Hepatocyte (in vitro differentiated cells): ENCODE measurements around the gene EGLN2.

Experiments
- CTCF ChIP-seq: fragments of 200-600 bp; sonication (generic); IDR thresholded peaks from 2 replicates; pipeline ENCODE4 v1.5.1; 2016; ENCODE audit warnings: antibody characterized with exemption, mild to moderate bottlenecking; ENCODE audit not compliant: poor library complexity
- EZH2 ChIP-seq: fragments of 200-600 bp; sonication (generic); IDR thresholded peaks from 2 replicates; pipeline ENCODE4 v1.6.1; 2016; ENCODE audit warnings: antibody characterized with exemption, mild to moderate bottlenecking, borderline replicate concordance
- EZH2phosphoT487 ChIP-seq: fragments of 200-600 bp; sonication (generic); IDR thresholded peaks from one replicate; pipeline ENCODE4 v1.6.1; 2018; ENCODE audit warnings: antibody characterized with exemption, mild to moderate bottlenecking, low read depth, moderate library complexity; ENCODE audit not compliant: unreplicated experiment, severe bottlenecking

- TF ChIP-seq CTCF (no peak), EZH2phosphoT487 (no peak), EZH2 (no peak)
Measured at GRCh38 chr19:40752257-40752781, 46.7 kb upstream of the EGLN2 start.
